Astrocyte (in vitro differentiated cells and primary cell): ENCODE data around the gene GPRASP3. TPM values are rescaled to one million over a fixed set of nuclear protein-coding genes. Genes with fewer than 3 reads are reported as not detected.

Source experiments
- DNase-seq: peaks from one replicate; pipeline ENCODE4 v3.0.0-alpha.2; 2010; ENCODE audit warnings: low read depth
- FAIRE-seq: peaks from 2 replicates; lab custom pipeline; 2011; peaks lifted over from hg19 to GRCh38; lab: Jason Lieb, UNC
- H2AFZ ChIP-seq: 2 replicates; pipeline ENCODE4 v1.6.0; 2012; ENCODE audit warnings: low read depth, low read length, inconsistent platforms
- H3K27ac ChIP-seq: 2 replicates; pipeline ENCODE4 v1.5.1; 2011; ENCODE audit warnings: low read depth, low read length, inconsistent platforms
- H3K27me3 ChIP-seq: 2 replicates; pipeline ENCODE4 v1.6.0; 2011; ENCODE audit warnings: low read length, inconsistent platforms; ENCODE audit not compliant: insufficient read depth
- H3K36me3 ChIP-seq: 2 replicates; pipeline ENCODE4 v1.5.1; 2011; ENCODE audit warnings: low read length, inconsistent platforms; ENCODE audit not compliant: insufficient read depth
- H3K4me1 ChIP-seq: 2 replicates; pipeline ENCODE4 v1.5.1; 2011; ENCODE audit warnings: low read length, inconsistent platforms; ENCODE audit not compliant: insufficient read depth
- H3K4me2 ChIP-seq: 2 replicates; pipeline ENCODE4 v1.6.0; 2012; ENCODE audit warnings: low read length, inconsistent platforms
- H3K4me3 ChIP-seq: 2 replicates; pipeline ENCODE4 v1.5.1; 2011; ENCODE audit warnings: low read depth, mild to moderate bottlenecking, low read length, inconsistent platforms; ENCODE audit not compliant: insufficient read depth
- H3K79me2 ChIP-seq: 2 replicates; pipeline ENCODE4 v1.6.0; 2012; ENCODE audit warnings: mild to moderate bottlenecking, low read length, inconsistent platforms; ENCODE audit not compliant: insufficient read depth
- H3K9ac ChIP-seq: 2 replicates; pipeline ENCODE4 v1.6.0; 2012; ENCODE audit warnings: mild to moderate bottlenecking, low read length, inconsistent platforms
- H3K9me3 ChIP-seq: 2 replicates; pipeline ENCODE4 v1.5.1; 2012; ENCODE audit warnings: low read depth, mild to moderate bottlenecking, low read length, inconsistent platforms; ENCODE audit not compliant: insufficient read depth
- H4K20me1 ChIP-seq: 2 replicates; pipeline ENCODE4 v1.6.0; 2012; ENCODE audit warnings: low read length, inconsistent platforms; ENCODE audit not compliant: insufficient read depth
- H3K27ac Mint-ChIP-seq: one replicate; pipeline ENCODE4 v1.8.0; 2021; ENCODE audit warnings: mild to moderate bottlenecking, mixed read lengths; ENCODE audit not compliant: unreplicated experiment
- H3K27me3 Mint-ChIP-seq: one replicate; pipeline ENCODE4 v1.8.0; 2021; ENCODE audit warnings: low read depth, mixed read lengths; ENCODE audit not compliant: unreplicated experiment
- H3K36me3 Mint-ChIP-seq: one replicate; pipeline ENCODE4 v1.8.0; 2021; ENCODE audit warnings: low read depth, mixed read lengths; ENCODE audit not compliant: unreplicated experiment
- H3K4me1 Mint-ChIP-seq: one replicate; pipeline ENCODE4 v1.8.0; 2021; ENCODE audit warnings: low read depth, mixed read lengths; ENCODE audit not compliant: unreplicated experiment
- H3K4me3 Mint-ChIP-seq: one replicate; pipeline ENCODE4 v1.8.0; 2021; ENCODE audit warnings: mild to moderate bottlenecking, moderate library complexity, mixed read lengths; ENCODE audit not compliant: unreplicated experiment
- H3K9me3 Mint-ChIP-seq: one replicate; pipeline ENCODE4 v1.8.0; 2021; ENCODE audit warnings: mild to moderate bottlenecking, mixed read lengths; ENCODE audit not compliant: unreplicated experiment
- EZH2 ChIP-seq: IDR thresholded peaks from 2 replicates; pipeline ENCODE4 v1.6.1; 2012; ENCODE audit warnings: mild to moderate bottlenecking, low read length, inconsistent platforms; ENCODE audit not compliant: insufficient read depth
- total RNA-seq: library from RNA; stranded (reverse); gene quantifications from 2 replicates; pipeline ENCODE4 v1.2.1, GENCODE V29; 2021
- TF ChIP-seq, protein P1 (sequence below): IDR thresholded peaks from 2 replicates; pipeline ENCODE4 v1.5.1; 2011; ENCODE audit warnings: low read depth, mild to moderate bottlenecking, inconsistent platforms, low read length, moderate library complexity; ENCODE audit not compliant: insufficient read depth

Gene GPRASP3
- total RNA-seq, 1 donor from 2014 or later: 8.0 TPM

DNA sequence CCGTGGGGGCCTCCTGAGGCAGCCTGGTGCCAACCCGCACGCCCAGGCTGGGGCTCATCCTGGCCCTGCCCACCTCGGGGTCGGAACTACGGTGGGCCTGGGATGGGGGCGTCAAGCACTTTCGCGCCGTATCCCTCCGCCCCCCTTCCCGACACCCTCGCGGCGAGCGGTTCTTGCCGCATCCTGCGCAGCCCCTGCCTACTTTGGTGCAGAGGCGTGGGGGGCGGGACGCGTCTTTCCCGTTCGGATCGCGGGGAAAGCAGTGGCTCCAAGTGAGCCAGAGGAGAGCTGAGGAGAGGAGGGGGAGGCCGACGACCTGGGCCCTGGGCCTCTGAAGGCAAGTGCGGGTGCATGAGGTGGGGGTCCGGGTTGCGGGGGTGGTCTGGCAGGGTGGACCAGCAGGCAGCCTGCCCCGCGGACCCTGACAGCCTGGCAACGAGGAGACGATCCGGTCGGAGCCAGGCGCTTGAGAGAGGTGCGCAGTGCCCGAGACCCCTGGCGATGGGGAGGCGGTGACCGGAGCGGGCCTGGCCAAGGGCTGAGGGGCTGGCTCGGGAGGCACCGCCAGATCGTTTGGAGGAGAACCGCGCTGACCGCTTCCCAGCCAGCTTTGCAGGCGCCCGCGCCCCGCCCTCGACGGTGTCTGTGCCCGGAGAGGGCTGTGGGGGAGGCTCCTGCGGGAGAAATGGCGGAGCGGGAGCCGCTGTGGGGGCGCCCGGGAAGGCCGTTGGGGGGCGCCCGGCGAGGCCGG, 8.2 kb upstream of the GPRASP3 start, which contains the start of gene GPRASP2:
Gene GPRASP2 (plus strand): TSS at position 233 of the 751 bp plus-strand sequence. CDS start 2,422 bp downstream, outside the sequence.
- Histone ChIP-seq H3K79me2 (no peaks in the 10 kb centered on the region), H3K27ac (peak within 1 kb of the TSS; percentile 50), H3K4me3 (peak within 1 kb of the TSS; percentile 62), H3K4me2 (peak within 1 kb of the TSS; percentile 94), H3K4me1 (no peaks in the 10 kb centered on the region), H2AFZ (peak within 1 kb of the TSS; percentile 79), H3K9ac (peak within 1 kb of the TSS; percentile 79), H3K36me3 (no peaks in the 10 kb centered on the region), H4K20me1 (no peaks in the 10 kb centered on the region), H3K9me3 (no peaks in the 10 kb centered on the region), H3K27me3 (no peaks in the 10 kb centered on the region)
- FAIRE-seq (no peak), DNase-seq (peak; percentile 4)
- Mint-ChIP-seq H3K4me3 (peak within 1 kb of the TSS; percentile 93), H3K27ac (peak within 1 kb of the TSS; percentile 85), H3K27me3 (peaks cover 6% of the 10 kb centered on the region), H3K9me3 (no peaks in the 10 kb centered on the region), H3K4me1 (no peaks in the 10 kb centered on the region), H3K36me3 (peaks cover 2% of the 10 kb centered on the region)
- TF ChIP-seq, protein P1, sequence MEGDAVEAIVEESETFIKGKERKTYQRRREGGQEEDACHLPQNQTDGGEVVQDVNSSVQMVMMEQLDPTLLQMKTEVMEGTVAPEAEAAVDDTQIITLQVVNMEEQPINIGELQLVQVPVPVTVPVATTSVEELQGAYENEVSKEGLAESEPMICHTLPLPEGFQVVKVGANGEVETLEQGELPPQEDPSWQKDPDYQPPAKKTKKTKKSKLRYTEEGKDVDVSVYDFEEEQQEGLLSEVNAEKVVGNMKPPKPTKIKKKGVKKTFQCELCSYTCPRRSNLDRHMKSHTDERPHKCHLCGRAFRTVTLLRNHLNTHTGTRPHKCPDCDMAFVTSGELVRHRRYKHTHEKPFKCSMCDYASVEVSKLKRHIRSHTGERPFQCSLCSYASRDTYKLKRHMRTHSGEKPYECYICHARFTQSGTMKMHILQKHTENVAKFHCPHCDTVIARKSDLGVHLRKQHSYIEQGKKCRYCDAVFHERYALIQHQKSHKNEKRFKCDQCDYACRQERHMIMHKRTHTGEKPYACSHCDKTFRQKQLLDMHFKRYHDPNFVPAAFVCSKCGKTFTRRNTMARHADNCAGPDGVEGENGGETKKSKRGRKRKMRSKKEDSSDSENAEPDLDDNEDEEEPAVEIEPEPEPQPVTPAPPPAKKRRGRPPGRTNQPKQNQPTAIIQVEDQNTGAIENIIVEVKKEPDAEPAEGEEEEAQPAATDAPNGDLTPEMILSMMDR: no peak
- TF ChIP-seq EZH2: no peak

DNA sequence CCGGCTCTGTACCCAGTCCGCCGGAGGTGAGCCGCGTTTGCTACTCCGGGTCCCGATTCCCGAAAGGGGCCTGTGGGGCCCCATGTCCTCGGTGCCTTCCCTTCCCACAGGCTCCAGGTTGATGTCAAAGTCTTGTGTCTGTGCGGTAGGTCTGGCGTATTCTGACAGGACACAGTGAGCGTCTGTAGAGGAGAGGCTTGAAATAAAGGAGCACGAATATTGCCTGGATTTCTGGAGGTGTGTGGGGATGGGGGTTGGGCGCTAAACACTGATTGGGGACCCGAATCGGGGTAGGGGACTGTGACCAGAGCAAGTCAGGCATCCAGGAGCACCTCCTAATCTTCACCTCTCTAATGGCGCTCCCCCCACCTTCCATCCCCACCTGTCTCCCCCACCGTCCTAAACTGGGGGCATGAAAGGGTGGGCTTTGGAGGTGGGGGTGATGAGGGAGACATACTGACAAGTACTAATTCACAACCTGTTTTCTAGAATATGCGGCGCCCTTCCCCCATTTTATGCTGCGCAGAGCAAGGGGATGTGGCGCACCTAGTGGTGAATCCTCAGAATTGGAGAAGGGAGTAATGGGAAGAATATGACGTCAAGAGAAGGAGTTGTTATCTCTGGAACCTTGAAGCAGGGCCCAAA, 7.4 kb upstream of the GPRASP3 start:
- H3K79me2 ChIP-seq: no peaks in the 10 kb centered on the region
- peak overlapping the region; percentile 62 for H3K4me3 ChIP-seq
- Mint-ChIP-seq H3K36me3 (peaks cover 2% of the 10 kb centered on the region), H3K9me3 (no peaks in the 10 kb centered on the region), H3K4me3 (peak overlapping the region; percentile 93), H3K27me3 (peaks cover 6% of the 10 kb centered on the region), H3K27ac (peak overlapping the region; percentile 85), H3K4me1 (no peaks in the 10 kb centered on the region)
- H2AFZ ChIP-seq: peak overlapping the region; percentile 79
- H3K9ac ChIP-seq: peak overlapping the region; percentile 79
- no peaks in the 10 kb centered on the region for H3K4me1 ChIP-seq
- TF ChIP-seq, protein P1: peak; percentile 61
- TF ChIP-seq EZH2: no peak
- H3K4me2 ChIP-seq: peak overlapping the region; percentile 94
- H3K36me3 ChIP-seq: no peaks in the 10 kb centered on the region
- no peaks in the 10 kb centered on the region for H3K27me3 ChIP-seq
- no peaks in the 10 kb centered on the region for H3K9me3 ChIP-seq
- no peaks in the 10 kb centered on the region for H4K20me1 ChIP-seq
- peak; percentile 36 for DNase-seq
- no peak for FAIRE-seq
- H3K27ac ChIP-seq: peak overlapping the region; percentile 50
